Kidney epithelial cell (primary cell): ENCODE measurements around the gene STX3. TPM values are rescaled to one million over a fixed set of nuclear protein-coding genes. Genes with fewer than 3 reads are reported as not detected.

Experiments
- DNase-seq: peaks from one replicate; pipeline ENCODE4 v3.0.0-alpha.2; 2010; ENCODE audit warnings: low read depth
- H3K27me3 ChIP-seq: 2 replicates; pipeline ENCODE4 v1.6.0; 2011; ENCODE audit warnings: low read length; ENCODE audit not compliant: control insufficient read depth, insufficient read depth
- H3K36me3 ChIP-seq: 2 replicates; pipeline ENCODE4 v1.5.1; 2011; ENCODE audit warnings: low read length; ENCODE audit not compliant: control insufficient read depth, insufficient read depth
- H3K4me3 ChIP-seq: 2 replicates; pipeline ENCODE4 v1.5.1; 2011; ENCODE audit warnings: low read depth, mild to moderate bottlenecking, control low read depth, low read length
- total RNA-seq: library from RNA; depleted of rRNA; stranded (reverse); fragments of >200 nt; gene quantifications from 2 replicates; pipeline ENCODE4 v1.2.3, GENCODE V29; 2015
- TF ChIP-seq, protein P1 (sequence below): IDR thresholded peaks from 2 replicates; pipeline ENCODE4 v1.5.1; 2011; ENCODE audit warnings: mild to moderate bottlenecking, moderate library complexity, low read length, control low read depth, inconsistent platforms; ENCODE audit not compliant: insufficient read depth, poor library complexity, severe bottlenecking

STX3 gene
- total RNA-seq, 1 donor from 2014 or later = 73.5 TPM

DNA sequence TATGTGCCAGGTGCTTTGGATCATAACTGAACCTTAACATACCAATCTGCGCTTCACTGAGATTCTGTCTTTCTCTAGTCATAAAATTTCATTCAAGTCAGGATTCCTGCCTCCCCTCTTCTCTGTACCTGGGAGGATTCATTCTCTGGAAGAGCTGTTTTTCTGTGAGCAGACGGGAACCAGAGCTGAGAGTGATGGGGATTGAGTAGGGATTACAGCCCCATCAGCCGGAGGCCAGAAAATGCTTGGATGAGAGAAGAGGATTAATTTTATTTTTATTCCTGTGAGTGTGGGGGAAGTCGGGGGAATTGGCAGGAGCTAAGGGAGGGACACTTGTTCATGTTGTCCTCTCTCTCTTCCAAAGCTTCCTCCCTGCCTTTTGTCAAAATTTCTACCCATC lies 4.7 kb downstream of the STX3 start:
- Histone ChIP-seq H3K36me3 (peaks cover 1% of the 10 kb centered on the region), H3K27me3 (no peaks in the 10 kb centered on the region), H3K4me3 (no peak overlapping the region)
- no peak for DNase-seq
- TF ChIP-seq, protein P1, sequence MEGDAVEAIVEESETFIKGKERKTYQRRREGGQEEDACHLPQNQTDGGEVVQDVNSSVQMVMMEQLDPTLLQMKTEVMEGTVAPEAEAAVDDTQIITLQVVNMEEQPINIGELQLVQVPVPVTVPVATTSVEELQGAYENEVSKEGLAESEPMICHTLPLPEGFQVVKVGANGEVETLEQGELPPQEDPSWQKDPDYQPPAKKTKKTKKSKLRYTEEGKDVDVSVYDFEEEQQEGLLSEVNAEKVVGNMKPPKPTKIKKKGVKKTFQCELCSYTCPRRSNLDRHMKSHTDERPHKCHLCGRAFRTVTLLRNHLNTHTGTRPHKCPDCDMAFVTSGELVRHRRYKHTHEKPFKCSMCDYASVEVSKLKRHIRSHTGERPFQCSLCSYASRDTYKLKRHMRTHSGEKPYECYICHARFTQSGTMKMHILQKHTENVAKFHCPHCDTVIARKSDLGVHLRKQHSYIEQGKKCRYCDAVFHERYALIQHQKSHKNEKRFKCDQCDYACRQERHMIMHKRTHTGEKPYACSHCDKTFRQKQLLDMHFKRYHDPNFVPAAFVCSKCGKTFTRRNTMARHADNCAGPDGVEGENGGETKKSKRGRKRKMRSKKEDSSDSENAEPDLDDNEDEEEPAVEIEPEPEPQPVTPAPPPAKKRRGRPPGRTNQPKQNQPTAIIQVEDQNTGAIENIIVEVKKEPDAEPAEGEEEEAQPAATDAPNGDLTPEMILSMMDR = no peak

DNA sequence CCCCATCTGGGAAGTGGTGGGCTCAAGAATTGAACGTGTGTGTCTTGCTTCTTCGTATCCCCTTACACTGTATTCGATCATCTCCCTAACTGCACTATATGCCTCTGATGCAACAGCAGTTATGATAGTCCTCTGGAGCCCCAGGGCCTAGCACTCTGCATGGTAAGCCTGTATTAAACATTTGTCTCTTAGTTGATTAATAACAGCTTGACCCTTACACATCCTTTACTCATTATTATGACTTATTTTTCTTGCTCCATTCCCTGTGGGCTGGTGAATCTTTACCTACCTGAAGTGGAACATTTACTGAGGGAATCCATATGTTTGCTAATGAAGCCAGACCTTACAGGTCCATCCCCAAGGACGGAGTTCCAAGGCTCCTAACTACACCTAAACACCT lies 5.6 kb downstream of the STX3 start:
- DNase-seq = no peak
- TF ChIP-seq, protein P1 = no peak
- Histone ChIP-seq H3K4me3 (no peak overlapping the region), H3K27me3 (no peaks in the 10 kb centered on the region), H3K36me3 (peaks cover 1% of the 10 kb centered on the region)

DNA sequence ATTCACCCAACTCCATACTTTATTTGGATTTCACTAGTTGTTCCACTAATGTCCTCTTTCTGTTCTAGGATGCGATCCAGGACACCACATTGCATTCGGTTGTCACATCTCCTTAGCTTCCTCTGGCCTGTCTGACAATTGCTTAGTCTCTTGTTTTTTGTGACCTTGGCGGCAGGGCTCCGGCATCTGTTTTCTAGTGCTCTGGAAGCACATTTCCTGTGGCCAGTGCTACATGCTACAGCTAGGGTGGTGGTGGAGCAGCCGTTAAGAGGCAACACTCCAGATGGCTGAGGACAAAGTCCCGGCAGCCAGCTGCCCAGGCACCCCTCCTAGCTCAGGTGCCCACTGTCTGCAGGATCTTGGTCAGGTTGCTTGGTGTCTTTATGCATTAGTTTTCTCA lies 6.8 kb downstream of the STX3 start:
- no peak for DNase-seq
- Histone ChIP-seq H3K4me3 (no peak overlapping the region), H3K36me3 (peaks cover 1% of the 10 kb centered on the region), H3K27me3 (no peaks in the 10 kb centered on the region)
- TF ChIP-seq, protein P1 = no peak

DNA sequence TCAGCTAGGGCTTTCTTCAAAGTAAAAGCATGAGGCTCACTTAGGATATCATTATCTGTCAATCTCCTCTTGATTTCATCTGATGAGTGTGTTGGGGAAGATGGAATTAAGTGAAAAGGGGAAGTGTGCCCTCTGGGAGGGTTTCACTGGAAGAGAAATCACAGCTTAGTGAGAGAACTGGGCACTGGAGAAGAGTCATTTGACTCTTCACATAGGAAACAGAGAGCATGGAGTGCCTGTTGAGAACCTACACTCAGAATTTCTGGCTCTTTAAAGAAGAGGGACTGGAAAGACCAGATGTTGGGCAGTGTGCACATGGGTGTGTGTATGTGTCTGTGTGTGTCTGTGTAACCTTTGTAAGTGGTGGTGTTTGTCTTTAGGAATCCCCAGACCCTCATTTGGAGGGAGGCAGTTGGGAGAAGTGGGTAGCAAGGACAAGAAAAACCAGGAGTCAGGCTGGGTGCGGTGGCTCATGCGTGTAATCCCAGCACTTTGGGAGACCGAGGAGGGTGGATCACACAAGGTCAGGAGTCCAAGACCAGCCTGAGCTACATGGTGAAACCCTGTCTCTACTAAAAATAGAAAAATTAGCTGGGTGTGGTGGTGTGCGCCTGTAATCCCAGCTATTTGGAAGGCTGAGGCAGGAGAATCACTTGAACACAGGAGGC lies 10.0 kb downstream of the STX3 start:
- Histone ChIP-seq H3K4me3 (no peak overlapping the region), H3K36me3 (no peaks in the 10 kb centered on the region), H3K27me3 (no peaks in the 10 kb centered on the region)
- no peak for DNase-seq
- TF ChIP-seq, protein P1 = no peak

- Histone ChIP-seq H3K4me3 (no peak overlapping the region), H3K27me3 (no peaks in the 10 kb centered on the region), H3K36me3 (no peaks in the 10 kb centered on the region)
- TF ChIP-seq, protein P1 = no peak
- DNase-seq = no peak
These were observed 11.5 kb downstream of the STX3 start for GRCh38 chr11:59766542-59767224.
